Ascending aorta (tissue), 2 donors: Measurements from ENCODE around the gene FXYD7. TPM values are rescaled to one million over a fixed set of nuclear protein-coding genes. Genes with fewer than 3 reads are reported as not detected.

ENCODE experiments used
- DNase-seq, 2 donors: peaks; one replicate each; pipeline ENCODE4 v3.0.0-alpha.2; 2019; ENCODE audit warnings: low spot score in 2 of 2
- H3K27ac ChIP-seq, 2 donors: fragments of 200-600 bp; sonication (generic); one replicate each; pipeline ENCODE4 v1.5.1; 2016 to 2017; ENCODE audit warnings: mild to moderate bottlenecking in 1 of 2
- H3K27me3 ChIP-seq: fragments of 200-600 bp; sonication (generic); one replicate; pipeline ENCODE4 v1.5.1; 2017
- H3K36me3 ChIP-seq, 2 donors: fragments of 200-600 bp; sonication (generic); one replicate each; pipeline ENCODE4 v1.5.1; 2016
- H3K4me1 ChIP-seq, 2 donors: fragments of 200-600 bp; sonication (generic); one replicate each; pipeline ENCODE4 v1.5.1; 2016 to 2017; ENCODE audit warnings: mild to moderate bottlenecking in 1 of 2
- H3K4me3 ChIP-seq, 2 donors: fragments of 200-600 bp; sonication (generic); one replicate each; pipeline ENCODE4 v1.5.1; 2016 to 2017; ENCODE audit warnings: mild to moderate bottlenecking in 1 of 2
- H3K9me3 ChIP-seq, 2 donors: fragments of 200-600 bp; sonication (generic); one replicate each; pipeline ENCODE4 v1.5.1; 2016
- intact Hi-C: fragments of 100-400 bp; cut with DNase I; formaldehyde crosslinking; loops from one replicate; pipeline ENCODE4 v1.15.1; 2023
- total RNA-seq: library from RNA; depleted of rRNA; stranded (reverse); fragments of >200 nt; gene quantifications from one replicate; pipeline ENCODE4 v1.1.0, GENCODE V29; 2016
- TF ChIP-seq, protein P1 (sequence below), 3 experiments: fragments of 200-600 bp in 2 of 3; fragments of 450-650 bp in 1 of 3; sonication (generic) in 2 of 3; IDR thresholded peaks; one replicate each; pipeline ENCODE4 v1.5.1; 2016 to 2019; ENCODE audit warnings: antibody characterized with exemption in 3 of 3, mild to moderate bottlenecking in 1 of 3, moderate library complexity in 1 of 3

Gene FXYD7
- total RNA-seq, 1 donor from 2014 or later = not detected

DNA sequence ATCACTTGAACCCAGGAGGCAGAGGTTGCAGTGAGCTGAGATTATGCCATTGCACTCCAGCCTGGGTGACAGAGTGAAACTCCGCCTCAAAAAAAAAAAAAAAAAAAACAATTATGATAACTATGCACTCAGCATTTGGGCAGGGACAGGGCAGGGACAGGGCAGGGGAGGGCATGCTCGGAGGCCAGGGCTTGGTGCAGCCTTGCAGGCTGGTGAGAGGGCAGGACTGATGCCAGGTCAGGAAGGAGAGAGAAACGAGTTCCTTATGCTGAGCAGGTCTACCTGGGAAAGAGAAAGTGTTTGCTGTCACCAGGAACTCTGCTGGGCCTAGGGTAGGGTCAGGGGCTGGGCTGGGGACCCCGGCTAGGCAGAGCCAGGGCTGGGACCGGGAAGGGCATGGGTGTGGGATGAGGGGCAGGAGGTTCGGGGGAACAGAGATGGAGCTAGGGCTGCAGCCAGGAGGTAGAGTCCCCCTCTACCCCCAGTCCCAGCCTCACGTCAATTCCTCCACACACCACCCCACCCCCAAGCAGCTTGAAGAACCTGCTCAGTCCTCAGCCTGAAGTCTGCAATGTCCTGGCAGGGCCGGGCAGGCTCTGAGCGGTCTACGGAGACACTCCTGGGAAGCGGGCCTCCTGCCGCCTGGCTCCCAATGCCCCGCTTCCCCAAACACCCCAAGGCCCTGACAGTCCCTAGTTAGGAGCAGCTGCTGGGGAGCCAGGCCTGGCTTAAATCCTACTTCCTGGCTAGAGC is 24.6 kb upstream of the FXYD7 start:
- Histone ChIP-seq H3K27me3 (no peaks in the 10 kb centered on the region), H3K9me3 (no peaks in the 10 kb centered on the region), H3K4me1 (peaks cover 4 to 13% of the 10 kb centered on the region in 2 donors), H3K4me3 (no peak overlapping the region), H3K36me3 (no peaks in the 10 kb centered on the region), H3K27ac (no peak overlapping the region)
- TF ChIP-seq, protein P1, sequence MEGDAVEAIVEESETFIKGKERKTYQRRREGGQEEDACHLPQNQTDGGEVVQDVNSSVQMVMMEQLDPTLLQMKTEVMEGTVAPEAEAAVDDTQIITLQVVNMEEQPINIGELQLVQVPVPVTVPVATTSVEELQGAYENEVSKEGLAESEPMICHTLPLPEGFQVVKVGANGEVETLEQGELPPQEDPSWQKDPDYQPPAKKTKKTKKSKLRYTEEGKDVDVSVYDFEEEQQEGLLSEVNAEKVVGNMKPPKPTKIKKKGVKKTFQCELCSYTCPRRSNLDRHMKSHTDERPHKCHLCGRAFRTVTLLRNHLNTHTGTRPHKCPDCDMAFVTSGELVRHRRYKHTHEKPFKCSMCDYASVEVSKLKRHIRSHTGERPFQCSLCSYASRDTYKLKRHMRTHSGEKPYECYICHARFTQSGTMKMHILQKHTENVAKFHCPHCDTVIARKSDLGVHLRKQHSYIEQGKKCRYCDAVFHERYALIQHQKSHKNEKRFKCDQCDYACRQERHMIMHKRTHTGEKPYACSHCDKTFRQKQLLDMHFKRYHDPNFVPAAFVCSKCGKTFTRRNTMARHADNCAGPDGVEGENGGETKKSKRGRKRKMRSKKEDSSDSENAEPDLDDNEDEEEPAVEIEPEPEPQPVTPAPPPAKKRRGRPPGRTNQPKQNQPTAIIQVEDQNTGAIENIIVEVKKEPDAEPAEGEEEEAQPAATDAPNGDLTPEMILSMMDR (IDR thresholded peaks at IDR 0.05) = no peak
- intact Hi-C loops = no loop called here
- no peak for DNase-seq

- DNase-seq = no peak
- H3K4me3 ChIP-seq = no peak overlapping the region
- TF ChIP-seq, protein P1 (IDR thresholded peaks at IDR 0.05) = no peak
- H3K4me1 ChIP-seq = peaks cover 4 to 13% of the 10 kb centered on the region in 2 donors
- no peaks in the 10 kb centered on the region for H3K36me3 ChIP-seq
- no peak overlapping the region for H3K27ac ChIP-seq
- H3K9me3 ChIP-seq = no peaks in the 10 kb centered on the region
- intact Hi-C loops = no loop called here
- H3K27me3 ChIP-seq = no peaks in the 10 kb centered on the region
These were observed 24.0 kb upstream of the FXYD7 start for GRCh38 chr19:35119091-35119490.

DNA sequence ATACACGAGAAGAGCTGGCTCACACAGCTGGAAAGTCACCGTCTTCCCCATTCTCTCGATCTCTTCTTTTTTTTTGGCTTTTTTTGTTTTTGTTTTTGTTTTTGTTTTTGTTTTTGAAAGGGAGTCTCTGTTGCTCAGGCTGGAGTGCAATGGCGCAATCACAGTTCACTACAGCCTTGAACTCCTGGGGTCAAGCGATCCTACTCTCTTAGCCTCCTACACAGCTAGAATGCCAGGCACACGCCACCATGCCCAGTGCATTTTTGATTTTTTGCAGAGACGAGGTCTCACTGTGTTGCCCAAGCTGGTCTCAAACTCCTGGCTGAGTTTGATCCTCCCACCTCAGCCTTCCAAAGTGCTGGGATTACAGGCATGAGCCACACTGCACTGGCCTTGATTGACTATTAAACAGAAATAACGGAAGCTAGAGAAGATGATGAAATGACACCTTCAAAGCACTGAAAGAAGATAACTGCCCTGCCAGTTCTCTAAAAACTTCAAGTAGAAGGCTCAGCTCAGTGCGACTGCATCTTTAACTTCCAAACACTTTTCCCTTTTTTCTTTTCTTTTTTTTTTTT is 23.4 kb upstream of the FXYD7 start:
- intact Hi-C loops = loop anchor here (10.0 kb wide), 3 partner anchors 495 to 815 kb away; partner anchors contain the start of genes COX6B1, ETV2, HAUS5 and LRFN3
- peaks cover 4 to 13% of the 10 kb centered on the region in 2 donors for H3K4me1 ChIP-seq
- no peak overlapping the region for H3K4me3 ChIP-seq
- TF ChIP-seq, protein P1 (IDR thresholded peaks at IDR 0.05) = no peak
- DNase-seq = no peak
- no peaks in the 10 kb centered on the region for H3K27me3 ChIP-seq
- H3K36me3 ChIP-seq = no peaks in the 10 kb centered on the region
- no peaks in the 10 kb centered on the region for H3K9me3 ChIP-seq
- no peak overlapping the region for H3K27ac ChIP-seq

- Histone ChIP-seq H3K27me3 (no peaks in the 10 kb centered on the region), H3K9me3 (no peaks in the 10 kb centered on the region), H3K4me1 (peaks cover 3 to 13% of the 10 kb centered on the region in 2 donors), H3K36me3 (no peaks in the 10 kb centered on the region), H3K27ac (no peak overlapping the region), H3K4me3 (no peak overlapping the region)
- TF ChIP-seq, protein P1 (IDR thresholded peaks at IDR 0.05) = no peak
- DNase-seq = no peak
- intact Hi-C loops = loop anchor here (10.0 kb wide), 3 partner anchors 494 to 814 kb away; partner anchors contain the start of genes COX6B1, ETV2, HAUS5 and LRFN3
These were observed 22.6 kb upstream of the FXYD7 start for GRCh38 chr19:35120492-35120891.

GRCh38 chr19:35120898-35121297 is 22.2 kb upstream of the FXYD7 start:
- no peaks in the 10 kb centered on the region for H3K27me3 ChIP-seq
- no peak overlapping the region for H3K27ac ChIP-seq
- H3K36me3 ChIP-seq = no peaks in the 10 kb centered on the region
- no peaks in the 10 kb centered on the region for H3K9me3 ChIP-seq
- peaks cover 3 to 13% of the 10 kb centered on the region in 2 donors for H3K4me1 ChIP-seq
- H3K4me3 ChIP-seq = no peak overlapping the region
- TF ChIP-seq, protein P1 (IDR thresholded peaks at IDR 0.05) = no peak
- no peak for DNase-seq
- intact Hi-C loops = loop anchor here (10.0 kb wide), 3 partner anchors 494 to 814 kb away; partner anchors contain the start of genes COX6B1, ETV2, HAUS5 and LRFN3
